ENCODE results near the gene PAPLN.
"Not testable (repeated sequence)": the region's sequence is repeated elsewhere in the genome, so short reads cannot be mapped to it uniquely, and the experiment has no call there.

PAPLN gene

DNA sequence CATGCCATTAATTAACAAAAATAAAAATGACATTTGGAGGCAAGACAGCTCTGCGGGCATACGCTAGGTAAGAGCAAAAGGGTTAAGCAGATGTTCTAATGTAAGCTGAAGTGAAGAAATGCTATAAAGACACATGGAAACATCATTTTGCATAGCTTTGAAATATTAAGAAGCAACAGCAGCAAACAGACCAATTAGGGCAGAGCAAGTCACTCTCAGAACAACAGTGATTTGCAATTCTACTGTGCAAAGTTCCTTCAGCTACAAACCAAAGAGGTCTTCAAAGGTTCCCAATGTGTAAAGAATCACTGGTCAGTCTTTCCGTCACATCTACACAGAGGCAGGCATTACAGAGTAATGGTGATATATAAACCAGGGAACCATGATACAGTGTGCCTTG, 68.2 kb downstream of the PAPLN start:
- DNase-seq, result no peak

DNA sequence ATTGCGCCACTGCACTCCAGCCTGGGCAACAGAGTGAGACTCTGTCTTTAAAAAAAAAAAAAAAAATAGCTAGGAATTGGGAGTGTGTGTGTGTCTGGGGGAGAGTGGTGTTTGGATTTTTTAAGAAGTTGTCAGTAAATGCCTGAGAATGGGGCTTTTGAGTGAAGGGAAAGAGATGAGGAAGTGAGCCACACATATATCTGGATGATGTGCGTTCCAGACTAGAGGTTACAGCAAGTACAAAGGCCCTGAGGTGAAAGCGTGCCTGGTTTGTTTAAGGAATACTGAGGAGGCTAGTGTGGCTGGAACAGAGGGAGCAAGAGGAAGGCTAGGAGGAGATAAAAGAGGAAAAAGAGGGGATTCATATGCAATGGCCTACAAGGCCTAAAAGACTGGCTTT, 70.0 kb downstream of the PAPLN start:
- no peak for DNase-seq

DNA sequence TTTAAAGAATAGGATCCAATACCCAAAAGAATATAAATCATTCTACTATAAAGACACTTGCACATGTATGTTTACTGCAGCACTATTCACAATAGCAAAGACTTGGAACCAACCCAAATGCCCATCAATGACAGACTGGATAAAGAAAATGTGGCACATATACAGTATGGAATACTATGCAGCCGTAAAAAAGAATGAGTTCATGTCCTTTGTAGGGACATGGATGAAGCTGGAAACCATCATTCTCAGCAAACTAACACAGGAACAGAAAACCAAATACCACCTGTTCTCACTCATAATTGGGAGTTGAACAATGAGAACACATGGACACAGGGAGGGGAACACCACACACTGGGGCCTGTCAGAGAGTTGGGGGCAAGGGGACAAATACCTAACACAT, 71.9 kb downstream of the PAPLN start:
- DNase-seq, result not testable (repeated sequence)

DNA sequence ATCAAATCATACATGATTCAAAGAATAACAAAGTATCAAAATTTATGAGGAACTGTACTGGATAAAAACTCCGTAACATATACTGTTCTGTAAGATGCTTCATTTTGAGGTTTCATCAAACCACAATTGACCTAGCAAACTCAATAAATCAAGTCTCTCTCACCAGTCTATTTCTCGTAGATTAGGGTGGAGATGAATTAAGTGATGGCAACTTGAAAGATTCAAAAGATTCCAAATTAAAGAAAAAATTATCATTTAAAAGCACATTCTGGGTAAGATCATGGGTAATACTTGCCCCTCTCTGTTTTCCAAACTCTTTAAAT, 74.4 kb downstream of the PAPLN start:
- no peak for DNase-seq

DNA sequence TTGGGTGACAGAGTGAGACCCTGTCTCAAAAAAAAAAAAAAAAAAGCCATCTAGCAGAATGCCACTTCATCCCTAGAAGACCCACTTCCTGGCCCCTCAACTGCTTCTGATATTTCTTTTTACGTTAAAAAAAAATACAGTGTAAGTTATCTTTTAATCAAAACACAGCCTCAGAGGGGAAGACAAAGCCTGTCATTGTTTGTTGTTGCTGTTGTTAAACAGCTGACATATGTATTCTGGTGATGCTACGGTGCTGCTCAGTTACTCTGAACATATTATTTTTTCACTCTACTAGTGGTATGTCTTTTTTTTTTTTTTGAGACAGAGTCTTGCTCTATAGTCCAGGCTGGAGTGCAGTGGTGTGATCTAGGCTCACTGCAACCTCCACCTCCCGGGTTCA, 75.4 kb downstream of the PAPLN start:
- DNase-seq, result no peak

DNA sequence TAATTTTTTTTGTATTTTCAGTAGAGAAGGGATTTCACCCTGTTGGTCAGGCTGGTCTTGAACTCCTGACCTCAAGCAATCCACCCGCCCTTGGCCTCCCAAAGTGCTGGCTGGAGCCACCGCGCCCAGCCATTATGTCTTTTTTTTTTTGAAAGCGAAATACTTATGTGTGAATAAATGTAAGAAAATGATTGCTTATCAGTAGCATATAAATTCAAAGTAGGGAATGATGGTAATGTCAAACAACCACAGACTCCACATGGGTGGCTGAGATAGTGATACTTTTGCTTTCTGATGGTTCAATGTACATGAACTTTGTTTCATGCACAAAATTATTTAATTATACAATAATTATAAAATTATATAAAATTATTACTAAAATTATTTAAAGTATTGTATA, 75.8 kb downstream of the PAPLN start:
- no peak for DNase-seq

DNA sequence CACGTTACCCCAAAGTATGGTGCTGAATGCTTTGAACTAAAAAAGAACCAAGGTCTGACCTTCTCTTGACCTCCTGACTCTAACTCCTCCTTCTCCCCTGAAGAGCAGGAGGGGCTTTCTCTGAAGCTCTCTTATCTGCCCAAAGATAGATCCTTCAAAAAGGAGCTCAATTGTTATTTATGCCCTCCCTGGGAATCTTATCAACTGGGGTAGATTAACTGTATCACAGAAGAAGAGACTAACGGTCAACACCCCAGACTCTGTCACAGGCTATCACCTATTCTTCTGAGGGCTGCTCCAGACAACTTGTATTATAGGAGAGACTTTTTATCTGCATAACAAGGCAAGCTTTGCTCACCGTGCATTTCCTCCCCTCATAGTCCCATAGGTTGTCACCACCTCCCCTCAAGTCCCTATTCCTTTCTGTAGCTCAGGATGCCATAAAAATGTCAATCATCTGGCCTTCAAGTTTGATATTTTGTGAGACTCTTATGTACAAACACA, 86.6 kb downstream of the PAPLN start:
- DNase-seq, result no peak
